ENCODE results near the gene GALM. TPM values are rescaled to one million over a fixed set of nuclear protein-coding genes. Genes with fewer than 3 reads are reported as not detected.

Gene GALM
- total and polyA plus RNA-seq, 10 of the 15 experiments (the other 5 are each of a cell fraction or from before 2014, with no cell fraction given), result 1.1 to 4.0 (median 1.7) TPM

GRCh38 chr2:38706846-38707345 lies 41.0 kb downstream of the GALM start:
- POLR2A ChIA-PET, result interaction anchor here (1.6 to 2.7 kb wide), 2 partner anchors 10 to 41 kb away, joined by 4 to 12 read pairs; partner anchors contain the start of gene GALM
- in situ Hi-C loops (cut with MboI) (no loop called here), intact Hi-C loops (cut with micrococcal nuclease; ENCODE audit: unreplicated experiment) (no loop called here)
- Histone ChIP-seq H2AFZ (ENCODE audit: control insufficient read depth, low read depth, low read length) (no peak overlapping the region), H3K27me3 (replicated peaks in 1 of 2; ENCODE audit: control insufficient read depth in 2 of 2, insufficient read depth in 2 of 2, low read length in 1 of 2) (no peaks in the 10 kb centered on the region), H3K4me3 (no peak overlapping the region), H3K79me2 (ENCODE audit: control insufficient read depth, insufficient read depth, low read length) (no peaks in the 10 kb centered on the region), H3K9ac (ENCODE audit: control insufficient read depth, insufficient read depth, low read length) (no peak overlapping the region), H3K4me1 (ENCODE audit: control insufficient read depth, insufficient read depth, low read length) (peaks cover 16% of the 10 kb centered on the region), H3K9me3 (replicated peaks; ENCODE audit: control insufficient read depth, insufficient read depth, low read length) (no peaks in the 10 kb centered on the region), H3K27ac (ENCODE audit: control insufficient read depth, insufficient read depth) (no peak overlapping the region), H4K20me1 (ENCODE audit: control insufficient read depth, insufficient read depth) (no peaks in the 10 kb centered on the region), H3K4me2 (ENCODE audit: control insufficient read depth, insufficient read depth) (no peak overlapping the region), H3K36me3 (ENCODE audit: control insufficient read depth in 2 of 2, insufficient read depth in 2 of 2, low read length in 1 of 2) (0 out of 4 replicates have a peak, but pooled peaks cover 0 to 2% of the 10 kb centered on the region in 2 experiments)
- FAIRE-seq, result peak; percentile 18
- ATAC-seq, result no peak
- CTCF ChIA-PET, result interaction anchor here (0.6 to 2.4 kb wide), 4 partner anchors 24 to 171 kb away, joined by 3 to 8 read pairs (median 3); no protein-coding TSS in a partner anchor
- no peak for DNase-seq (ENCODE audit: low read depth, low spot score)
- BruUV-seq (replicated peaks), result no TSS peak
- WGBS (ENCODE audit: insufficient coverage, insufficient replicate concordance, low lambda C conversion rate, missing lambda C conversion rate), result 26% methylated on average over 6 of the region's 6 CpGs
- TF ChIP-seq JUND (IDR thresholded peaks at IDR 0.05; ENCODE audit: low read depth, low read length), result no peak
- TF ChIP-seq, protein P1, sequence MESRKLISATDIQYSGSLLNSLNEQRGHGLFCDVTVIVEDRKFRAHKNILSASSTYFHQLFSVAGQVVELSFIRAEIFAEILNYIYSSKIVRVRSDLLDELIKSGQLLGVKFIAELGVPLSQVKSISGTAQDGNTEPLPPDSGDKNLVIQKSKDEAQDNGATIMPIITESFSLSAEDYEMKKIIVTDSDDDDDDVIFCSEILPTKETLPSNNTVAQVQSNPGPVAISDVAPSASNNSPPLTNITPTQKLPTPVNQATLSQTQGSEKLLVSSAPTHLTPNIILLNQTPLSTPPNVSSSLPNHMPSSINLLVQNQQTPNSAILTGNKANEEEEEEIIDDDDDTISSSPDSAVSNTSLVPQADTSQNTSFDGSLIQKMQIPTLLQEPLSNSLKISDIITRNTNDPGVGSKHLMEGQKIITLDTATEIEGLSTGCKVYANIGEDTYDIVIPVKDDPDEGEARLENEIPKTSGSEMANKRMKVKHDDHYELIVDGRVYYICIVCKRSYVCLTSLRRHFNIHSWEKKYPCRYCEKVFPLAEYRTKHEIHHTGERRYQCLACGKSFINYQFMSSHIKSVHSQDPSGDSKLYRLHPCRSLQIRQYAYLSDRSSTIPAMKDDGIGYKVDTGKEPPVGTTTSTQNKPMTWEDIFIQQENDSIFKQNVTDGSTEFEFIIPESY (IDR thresholded peaks at IDR 0.05), result no peak
- TF ChIP-seq NFIC (IDR thresholded peaks at IDR 0.05; ENCODE audit: low read depth, low read length), result no peak
- TF ChIP-seq YBX1 (IDR thresholded peaks at IDR 0.05), result no peak
- TF ChIP-seq EGR1 (IDR thresholded peaks at IDR 0.05; ENCODE audit: borderline replicate concordance in 1 of 2, low read depth in 2 of 2, low read length in 2 of 2), result no peak
- no peak for TF ChIP-seq CHD2 (IDR thresholded peaks at IDR 0.05; ENCODE audit: borderline replicate concordance, low read depth, low read length)
- no peak for TF ChIP-seq ETV6 (conservative IDR thresholded peaks at IDR 0.05 in 1 of 2, IDR thresholded peaks at IDR 0.05 in 1 of 2; ENCODE audit: borderline replicate concordance in 1 of 2, low read depth in 1 of 2)
- TF ChIP-seq ZNF384 (IDR thresholded peaks at IDR 0.05; ENCODE audit: borderline replicate concordance, low read depth, low read length), result no peak
- TF ChIP-seq PML (IDR thresholded peaks at IDR 0.05; ENCODE audit: low read length), result no peak
- TF ChIP-seq ZNF207 (IDR thresholded peaks at IDR 0.05; ENCODE audit: borderline replicate concordance), result no peak
- TF ChIP-seq, protein P2, sequence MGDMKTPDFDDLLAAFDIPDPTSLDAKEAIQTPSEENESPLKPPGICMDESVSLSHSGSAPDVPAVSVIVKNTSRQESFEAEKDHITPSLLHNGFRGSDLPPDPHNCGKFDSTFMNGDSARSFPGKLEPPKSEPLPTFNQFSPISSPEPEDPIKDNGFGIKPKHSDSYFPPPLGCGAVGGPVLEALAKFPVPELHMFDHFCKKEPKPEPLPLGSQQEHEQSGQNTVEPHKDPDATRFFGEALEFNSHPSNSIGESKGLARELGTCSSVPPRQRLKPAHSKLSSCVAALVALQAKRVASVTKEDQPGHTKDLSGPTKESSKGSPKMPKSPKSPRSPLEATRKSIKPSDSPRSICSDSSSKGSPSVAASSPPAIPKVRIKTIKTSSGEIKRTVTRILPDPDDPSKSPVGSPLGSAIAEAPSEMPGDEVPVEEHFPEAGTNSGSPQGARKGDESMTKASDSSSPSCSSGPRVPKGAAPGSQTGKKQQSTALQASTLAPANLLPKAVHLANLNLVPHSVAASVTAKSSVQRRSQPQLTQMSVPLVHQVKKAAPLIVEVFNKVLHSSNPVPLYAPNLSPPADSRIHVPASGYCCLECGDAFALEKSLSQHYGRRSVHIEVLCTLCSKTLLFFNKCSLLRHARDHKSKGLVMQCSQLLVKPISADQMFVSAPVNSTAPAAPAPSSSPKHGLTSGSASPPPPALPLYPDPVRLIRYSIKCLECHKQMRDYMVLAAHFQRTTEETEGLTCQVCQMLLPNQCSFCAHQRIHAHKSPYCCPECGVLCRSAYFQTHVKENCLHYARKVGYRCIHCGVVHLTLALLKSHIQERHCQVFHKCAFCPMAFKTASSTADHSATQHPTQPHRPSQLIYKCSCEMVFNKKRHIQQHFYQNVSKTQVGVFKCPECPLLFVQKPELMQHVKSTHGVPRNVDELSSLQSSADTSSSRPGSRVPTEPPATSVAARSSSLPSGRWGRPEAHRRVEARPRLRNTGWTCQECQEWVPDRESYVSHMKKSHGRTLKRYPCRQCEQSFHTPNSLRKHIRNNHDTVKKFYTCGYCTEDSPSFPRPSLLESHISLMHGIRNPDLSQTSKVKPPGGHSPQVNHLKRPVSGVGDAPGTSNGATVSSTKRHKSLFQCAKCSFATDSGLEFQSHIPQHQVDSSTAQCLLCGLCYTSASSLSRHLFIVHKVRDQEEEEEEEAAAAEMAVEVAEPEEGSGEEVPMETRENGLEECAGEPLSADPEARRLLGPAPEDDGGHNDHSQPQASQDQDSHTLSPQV (IDR thresholded peaks at IDR 0.05), result no peak
- no peak for TF ChIP-seq TCF3 (IDR thresholded peaks at IDR 0.05; ENCODE audit: borderline replicate concordance, insufficient read depth, low read depth, low read length)
- TF ChIP-seq TARDBP (IDR thresholded peaks at IDR 0.05; ENCODE audit: borderline replicate concordance), result no peak
- SMC1A ChIA-PET (ENCODE audit: uncharacterized antibody, unreplicated experiment), result interaction anchor here (1.0 to 2.8 kb wide), 5 partner anchors 8 to 125 kb away, joined by 3 to 11 read pairs (median 5); no protein-coding TSS in a partner anchor
- RAD21 ChIA-PET (ENCODE audit: unreplicated experiment), result interaction anchor here (0.6 to 1.7 kb wide), 2 partner anchors 15 to 87 kb away, joined by 3 to 4 read pairs; no protein-coding TSS in a partner anchor
